ENCODE measurements around the gene ACKR2.
A peak's percentile ranks its signal among the peaks of the same experiment; 100 is the strongest.
"Not testable (repeated sequence)": the region's sequence is repeated elsewhere in the genome, so short reads cannot be mapped to it uniquely, and the experiment has no call there.

Gene ACKR2

DNA sequence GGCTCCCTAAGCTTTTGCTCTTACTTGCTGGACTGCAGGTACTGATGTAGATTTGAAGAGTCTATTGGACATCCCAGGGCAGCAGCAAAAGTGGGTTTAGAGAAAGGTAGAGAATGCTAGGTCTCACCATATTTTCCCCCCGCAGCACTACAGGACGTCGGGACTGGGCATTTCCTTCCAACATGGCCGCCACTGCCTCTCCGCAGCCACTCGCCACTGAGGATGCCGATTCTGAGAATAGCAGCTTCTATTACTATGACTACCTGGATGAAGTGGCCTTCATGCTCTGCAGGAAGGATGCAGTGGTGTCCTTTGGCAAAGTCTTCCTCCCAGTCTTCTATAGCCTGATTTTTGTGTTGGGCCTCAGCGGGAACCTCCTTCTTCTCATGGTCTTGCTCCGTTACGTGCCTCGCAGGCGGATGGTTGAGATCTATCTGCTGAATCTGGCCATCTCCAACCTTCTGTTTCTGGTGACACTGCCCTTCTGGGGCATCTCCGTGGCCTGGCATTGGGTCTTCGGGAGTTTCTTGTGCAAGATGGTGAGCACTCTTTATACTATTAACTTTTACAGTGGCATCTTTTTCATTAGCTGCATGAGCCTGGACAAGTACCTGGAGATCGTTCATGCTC, 55.2 kb downstream of the ACKR2 start:
- no peak for DNase-seq

DNA sequence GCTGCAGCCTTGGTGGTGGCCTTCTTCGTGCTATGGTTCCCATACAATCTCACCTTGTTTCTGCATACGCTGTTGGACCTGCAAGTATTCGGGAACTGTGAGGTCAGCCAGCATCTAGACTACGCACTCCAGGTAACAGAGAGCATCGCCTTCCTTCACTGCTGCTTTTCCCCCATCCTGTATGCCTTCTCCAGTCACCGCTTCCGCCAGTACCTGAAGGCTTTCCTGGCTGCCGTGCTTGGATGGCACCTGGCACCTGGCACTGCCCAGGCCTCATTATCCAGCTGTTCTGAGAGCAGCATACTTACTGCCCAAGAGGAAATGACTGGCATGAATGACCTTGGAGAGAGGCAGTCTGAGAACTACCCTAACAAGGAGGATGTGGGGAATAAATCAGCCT, 56.0 kb downstream of the ACKR2 start:
- DNase-seq: no peak

DNA sequence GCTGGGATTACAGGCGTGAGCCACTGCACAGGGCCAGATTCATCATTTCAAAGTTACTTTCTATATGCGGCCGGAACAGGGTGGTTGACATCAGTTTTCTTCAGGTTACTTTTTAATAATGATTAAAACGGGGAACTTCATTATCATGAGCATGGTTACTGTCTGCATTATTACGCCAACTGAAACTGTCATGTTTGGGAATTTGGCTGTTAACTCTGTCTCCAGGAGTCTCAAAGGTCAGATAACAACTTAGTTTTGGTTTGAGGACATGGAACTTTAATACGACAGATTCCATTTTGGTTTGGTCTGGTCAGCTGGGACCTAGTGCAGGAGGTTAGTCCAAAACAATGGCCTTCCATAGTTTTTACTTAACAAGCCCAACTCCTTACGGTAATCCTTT, 57.9 kb downstream of the ACKR2 start:
- DNase-seq: no peak

DNA sequence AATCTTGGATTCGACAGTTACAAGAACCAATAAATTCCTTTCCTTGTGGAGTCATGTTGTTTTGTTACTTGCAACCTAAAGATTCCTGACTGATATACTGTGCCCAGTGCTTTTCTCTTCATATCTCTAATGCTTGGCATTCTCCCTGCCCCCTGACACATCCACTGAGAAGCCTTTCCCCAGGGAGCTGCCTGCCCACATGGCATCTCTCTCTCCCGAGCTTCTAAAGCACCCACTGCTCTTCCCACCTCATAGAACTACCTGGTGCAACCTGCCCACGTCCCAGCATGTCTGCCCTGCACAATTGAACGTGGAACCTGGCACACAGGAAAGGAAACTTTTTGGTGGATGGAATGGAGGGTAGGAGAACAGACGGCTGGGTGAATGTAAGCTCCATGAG, 59.6 kb downstream of the ACKR2 start:
- no peak for DNase-seq

DNA sequence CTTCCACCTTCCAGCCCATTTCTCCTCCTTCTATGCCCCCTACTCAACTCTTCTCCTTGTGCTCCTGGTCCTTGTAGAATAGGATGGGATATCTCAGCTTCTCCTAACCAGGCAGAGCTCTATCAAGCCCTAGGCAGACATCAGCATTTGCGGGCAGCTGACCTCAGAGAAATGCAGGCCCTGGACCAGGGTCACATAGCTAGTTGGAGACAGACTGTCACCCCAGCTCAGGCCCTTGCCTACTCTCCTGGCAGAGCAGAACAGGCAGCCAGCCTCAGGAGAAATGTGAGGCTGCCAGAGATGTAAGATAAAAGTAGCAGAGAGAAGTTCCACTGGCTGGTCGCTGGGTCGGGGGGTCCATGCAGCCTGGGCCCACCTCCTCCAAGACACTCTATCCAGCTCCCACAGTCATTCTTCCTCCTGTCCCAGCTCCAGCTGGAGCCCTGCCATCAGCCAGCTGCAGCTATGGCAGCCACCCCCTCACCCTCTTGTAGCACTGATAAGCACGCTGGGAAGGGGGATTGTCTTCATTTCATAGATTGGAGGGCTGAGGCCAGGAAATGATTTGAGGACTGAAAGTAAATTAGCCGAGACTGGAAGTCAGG, 62.4 kb downstream of the ACKR2 start:
- DNase-seq: no peak

DNA sequence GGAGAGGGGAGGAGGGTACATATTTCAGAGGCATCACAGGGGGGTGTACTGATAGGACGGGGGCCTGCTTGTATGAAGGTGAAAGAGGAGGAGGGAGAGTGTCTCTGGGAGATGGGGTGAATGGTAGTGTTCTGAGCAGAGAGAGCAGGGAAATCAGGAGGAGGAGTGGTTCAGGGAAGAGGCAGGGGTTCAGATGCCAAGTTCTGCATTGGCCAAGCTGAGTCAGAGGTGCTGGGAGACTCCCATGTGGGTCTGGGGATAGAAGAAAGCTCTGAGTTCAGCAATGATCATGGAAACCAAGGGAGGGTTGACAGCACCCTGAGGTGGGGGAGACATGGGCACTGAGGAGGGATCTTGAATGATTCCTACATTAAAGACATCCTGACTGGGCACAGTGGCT, 63.5 kb downstream of the ACKR2 start:
- DNase-seq: no peak

DNA sequence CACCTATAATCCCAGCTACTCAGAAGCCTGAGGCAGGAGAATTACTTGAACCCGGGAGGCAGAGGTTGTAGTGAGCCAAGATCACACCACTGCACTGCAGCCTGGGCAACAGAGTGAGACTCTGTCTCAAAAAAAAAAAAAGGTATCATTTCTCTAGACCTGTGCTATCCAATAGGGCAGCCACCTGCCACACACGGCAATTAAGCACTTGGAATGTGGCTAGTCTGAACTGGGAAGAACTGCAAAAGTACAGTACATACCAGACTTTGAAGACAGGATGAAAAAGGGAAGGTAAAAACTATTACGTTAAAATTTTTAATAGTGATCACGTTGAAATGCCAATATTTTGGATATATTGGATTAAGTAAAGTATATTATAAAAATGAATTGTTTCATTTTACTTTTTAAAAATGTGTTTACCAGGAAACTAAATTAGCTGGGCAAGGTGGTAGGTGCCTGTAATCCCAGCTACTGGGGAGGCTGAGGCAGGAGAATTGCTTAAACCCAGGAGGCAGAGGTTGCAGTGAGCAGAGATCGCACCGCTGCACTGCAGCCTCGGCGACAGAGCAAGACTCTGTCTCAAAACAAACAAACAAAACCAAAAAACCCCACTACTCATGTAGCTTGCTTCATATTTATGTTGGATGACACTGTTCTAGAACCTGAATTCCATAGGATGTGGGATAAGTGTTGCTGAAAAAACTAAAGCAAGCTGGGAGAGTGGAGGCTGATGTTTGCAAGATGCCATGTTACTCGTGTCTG, 64.2 kb downstream of the ACKR2 start:
- no peak for DNase-seq

DNA sequence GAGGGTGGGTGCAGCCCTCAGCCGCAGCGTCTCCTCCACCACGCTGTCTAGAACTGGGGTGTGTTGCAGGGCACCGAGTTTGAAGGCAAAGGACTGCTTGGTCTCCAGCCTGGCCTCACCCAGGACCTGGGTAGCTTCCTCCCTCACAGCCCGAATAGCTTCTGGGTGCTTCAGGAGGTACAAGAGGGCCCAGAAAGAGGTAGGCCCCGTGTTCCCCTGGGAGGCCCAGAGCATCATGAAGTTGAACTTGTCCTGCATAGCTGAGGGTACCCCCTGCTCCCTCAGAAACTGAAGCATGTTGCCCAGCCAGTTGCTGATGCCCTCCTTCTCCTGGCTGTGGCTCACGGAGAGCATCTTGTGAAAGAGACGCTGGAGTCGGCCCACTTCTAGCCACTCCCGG, 65.5 kb downstream of the ACKR2 start:
- DNase-seq: no peak

DNA sequence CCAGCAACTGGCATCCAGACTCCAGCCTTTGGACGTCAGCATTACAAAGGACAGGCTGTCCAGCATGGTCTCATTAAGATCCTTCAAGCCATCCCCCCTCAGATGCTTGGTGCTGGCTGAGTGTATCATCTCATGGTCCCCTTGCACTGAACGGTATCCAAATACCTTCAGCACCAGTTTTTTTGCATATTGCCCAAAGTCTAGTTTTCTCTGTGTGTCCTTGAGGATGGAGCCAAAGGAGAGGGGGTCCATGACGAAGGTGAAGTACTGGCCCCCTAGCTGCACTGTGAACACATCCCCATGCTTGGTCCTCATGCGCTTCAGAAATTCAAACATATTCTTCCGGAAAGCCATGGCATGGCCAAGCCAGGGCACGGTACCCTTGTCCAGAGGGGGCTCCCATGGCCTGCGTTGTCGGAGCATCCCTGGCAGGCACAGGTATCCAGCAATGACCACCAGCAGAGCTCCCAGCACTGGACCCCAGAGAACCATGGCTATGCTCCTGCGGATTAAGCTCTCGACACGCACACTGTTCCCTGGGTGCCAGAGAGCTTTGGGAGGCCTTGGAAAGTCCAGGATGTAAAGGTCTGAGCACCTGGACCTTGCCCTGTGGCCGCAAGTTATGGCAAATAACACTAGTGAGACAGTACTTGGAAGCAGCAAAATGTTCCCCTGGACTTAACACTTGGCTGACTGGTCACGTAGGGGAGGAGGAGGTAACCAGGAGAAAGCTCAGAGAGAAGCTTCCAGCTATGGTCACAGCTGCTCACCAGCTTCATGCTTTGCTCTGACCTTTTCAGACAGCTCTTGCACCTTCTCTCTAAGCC, 66.3 kb downstream of the ACKR2 start, which contains the start of gene CYP8B1:
Gene CYP8B1, minus strand, starts transcription at position 555 of the 827 bp plus-strand sequence. Its CDS starts 63 bp downstream, at position 492.
- no peak for DNase-seq

DNA sequence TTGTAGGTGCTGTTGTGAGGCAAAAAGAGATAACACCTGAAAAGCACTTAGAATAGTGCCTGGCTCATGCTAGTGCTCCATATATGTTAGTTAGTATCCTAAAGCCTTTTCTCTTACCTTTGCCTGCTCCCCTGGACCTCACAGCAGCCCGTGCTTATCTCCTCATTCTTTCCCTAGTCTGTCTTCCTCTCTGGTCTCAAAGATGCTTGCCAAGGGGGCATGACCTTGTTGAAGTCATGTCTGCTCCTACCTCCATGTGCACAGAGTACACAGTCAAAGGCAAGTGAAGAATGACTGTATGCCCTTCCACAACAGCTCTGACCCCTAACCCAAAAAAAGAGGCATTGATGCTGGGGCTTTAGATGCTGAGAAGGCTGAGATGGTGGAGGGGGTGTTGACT, 67.2 kb downstream of the ACKR2 start:
- no peak for DNase-seq

DNA sequence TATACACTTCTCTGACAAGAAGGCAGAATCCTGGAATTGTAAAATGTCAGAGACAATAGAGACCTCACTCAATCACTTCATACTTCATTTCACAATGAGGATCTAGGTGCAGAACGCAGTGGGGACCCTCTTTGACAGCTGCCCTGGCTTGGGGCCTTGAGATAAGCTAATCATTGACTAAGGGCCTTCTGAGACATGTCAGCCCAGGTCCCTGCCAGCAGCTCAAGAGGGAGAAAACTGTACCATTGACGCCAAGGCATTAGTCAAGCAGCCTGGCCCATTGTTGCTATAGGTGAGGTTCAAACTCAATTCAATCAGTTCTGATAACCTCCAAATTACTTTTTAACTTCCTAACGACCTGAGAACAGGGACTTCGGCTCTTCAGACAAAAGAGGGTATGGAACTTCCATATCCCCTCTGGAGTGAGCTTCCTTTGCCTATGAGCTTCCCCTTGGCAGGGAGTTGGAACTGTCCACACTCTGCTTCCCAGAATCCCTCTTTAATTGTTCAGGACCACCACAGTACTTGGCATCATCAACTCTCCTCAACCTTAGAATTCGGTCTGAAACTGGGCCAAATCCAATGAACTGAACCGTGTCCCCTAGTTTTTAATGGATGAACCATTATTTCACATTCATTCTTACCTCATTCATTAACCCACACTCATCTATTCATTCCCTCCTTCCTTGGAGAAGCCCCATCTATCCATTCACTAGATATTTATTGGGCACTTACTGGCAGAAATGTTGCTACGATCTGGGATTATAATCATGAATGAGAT, 67.9 kb downstream of the ACKR2 start:
- no peak for DNase-seq

DNA sequence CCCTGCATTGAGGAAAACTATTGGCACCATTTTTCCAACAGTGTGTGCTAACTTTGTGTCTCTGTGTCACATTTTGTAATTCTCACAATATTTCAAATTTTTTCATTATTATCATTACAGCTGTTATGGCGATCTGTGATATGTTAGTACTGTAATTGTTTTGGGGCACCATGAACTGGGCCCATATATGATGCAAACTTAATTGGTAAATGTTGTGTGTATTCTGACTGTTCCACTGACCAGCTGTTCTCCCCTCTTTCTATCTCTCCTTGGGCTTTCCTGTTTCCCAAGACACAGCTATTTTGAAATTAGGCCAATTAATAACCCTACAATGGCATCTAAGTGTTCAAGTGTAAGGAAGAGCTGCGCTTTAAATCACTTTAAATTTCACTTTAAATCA, 68.6 kb downstream of the ACKR2 start:
- DNase-seq: no peak

DNA sequence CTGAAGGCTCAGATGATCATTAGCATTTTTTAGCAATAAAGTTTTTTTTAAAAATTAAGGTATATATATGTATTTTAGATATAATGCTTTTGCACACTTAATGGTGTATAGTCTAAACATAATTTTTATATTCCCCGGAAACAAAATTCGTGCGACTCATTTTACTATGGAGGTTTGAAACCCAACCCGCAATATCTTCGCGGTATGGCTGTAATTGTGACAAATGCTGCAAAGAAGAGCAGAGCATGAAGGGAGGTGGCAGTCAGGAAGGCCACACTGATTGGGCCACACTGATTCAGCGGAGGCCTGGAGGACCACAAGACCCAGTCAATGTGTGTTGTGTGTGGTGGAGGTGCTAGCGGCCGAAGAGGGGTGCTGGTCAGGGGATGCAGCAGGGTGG, 70.9 kb downstream of the ACKR2 start:
- DNase-seq: no peak

DNA sequence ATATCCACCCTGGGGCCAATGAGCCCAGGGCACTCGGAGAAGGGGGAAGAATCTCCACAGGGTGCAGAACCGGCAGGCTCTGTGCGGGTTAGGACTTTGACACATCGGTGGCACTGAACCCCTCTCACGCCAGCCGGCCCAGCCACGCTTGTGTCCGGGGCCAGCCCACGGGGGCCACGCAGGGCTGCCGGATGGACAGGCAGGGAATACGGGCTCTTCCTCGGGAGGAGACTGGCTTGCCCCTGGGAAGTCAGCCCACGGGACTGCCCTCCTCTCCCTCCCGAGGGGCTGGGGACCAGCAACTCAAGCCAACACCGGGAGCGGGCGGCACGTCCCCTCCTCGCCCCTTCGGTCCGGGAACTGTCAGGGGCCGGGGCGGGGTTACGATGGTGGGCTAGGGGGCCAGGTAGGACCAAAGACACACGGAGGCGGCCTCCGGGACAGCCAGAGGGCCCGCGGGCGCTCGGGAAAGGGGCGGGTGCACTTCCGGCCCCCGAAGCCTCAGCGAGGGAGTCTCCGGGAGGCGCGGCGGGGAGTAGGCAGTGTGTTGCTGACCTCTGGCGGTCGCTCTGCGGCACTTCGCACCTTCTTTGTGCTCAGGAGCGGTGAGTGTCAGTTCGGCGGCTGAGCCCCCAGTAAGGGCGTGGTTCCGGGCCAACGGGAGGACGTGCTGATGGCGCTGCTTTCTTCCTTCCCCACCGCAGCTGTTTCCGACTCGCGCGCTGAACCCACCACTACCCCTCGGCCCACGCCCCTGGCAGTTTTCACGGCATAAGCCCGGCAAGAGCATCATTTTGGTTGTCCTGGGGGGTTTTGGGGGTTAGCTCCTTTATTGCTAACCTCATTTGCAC, 71.6 kb downstream of the ACKR2 start:
- DNase-seq: peak in 1 of 2 experiments; percentile 34

DNA sequence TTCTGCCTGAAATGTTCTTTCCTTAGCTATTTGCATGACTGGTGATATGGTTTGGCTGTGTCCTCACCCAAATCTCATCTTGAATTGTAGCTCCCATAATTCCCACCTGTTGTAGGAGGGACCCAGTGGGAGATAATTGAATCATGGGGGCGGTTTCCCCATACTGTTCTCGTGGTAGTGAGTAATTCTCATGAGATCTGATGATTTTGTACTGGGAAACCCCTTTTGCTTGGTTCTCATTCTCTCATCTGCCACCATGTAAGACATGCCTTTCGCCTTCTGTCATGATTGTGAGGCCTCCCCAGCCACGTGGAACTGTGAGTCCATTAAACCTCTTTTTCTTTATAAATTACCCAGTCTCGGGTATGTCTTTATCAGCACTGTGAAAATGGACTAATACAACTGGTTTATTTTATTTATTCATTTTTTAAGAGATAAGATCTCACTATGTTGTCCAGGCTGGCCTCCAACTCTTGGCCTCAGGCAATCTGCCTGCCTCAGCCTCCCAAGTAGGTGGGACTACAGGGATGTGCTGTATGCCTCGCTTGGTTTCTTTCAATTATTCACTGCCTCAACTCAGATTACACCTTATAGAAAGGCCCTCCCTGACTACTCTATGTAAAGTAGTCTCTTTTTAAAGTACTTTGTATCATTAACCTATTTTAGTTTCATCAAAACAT, 74.1 kb downstream of the ACKR2 start:
- not testable (repeated sequence) for DNase-seq

DNA sequence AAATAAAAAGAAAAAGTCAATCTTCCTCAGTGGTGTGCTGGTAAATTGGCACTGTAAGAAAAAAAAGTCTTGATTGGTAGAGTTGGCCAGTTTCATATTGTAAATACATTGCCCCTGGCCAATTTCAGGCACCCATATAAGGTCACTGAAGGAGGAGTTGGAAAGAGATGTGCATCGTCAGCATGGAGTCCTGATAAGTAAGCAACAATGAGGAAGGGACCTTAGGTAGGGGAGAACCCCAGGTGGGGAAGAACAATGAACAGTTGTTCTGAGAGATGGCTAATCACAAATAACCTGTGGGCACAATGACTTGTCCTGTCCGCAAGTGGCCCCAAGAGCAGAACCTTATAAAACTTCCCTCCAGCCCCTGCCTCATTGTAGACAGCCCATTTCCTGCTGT, 75.1 kb downstream of the ACKR2 start:
- DNase-seq: no peak

DNA sequence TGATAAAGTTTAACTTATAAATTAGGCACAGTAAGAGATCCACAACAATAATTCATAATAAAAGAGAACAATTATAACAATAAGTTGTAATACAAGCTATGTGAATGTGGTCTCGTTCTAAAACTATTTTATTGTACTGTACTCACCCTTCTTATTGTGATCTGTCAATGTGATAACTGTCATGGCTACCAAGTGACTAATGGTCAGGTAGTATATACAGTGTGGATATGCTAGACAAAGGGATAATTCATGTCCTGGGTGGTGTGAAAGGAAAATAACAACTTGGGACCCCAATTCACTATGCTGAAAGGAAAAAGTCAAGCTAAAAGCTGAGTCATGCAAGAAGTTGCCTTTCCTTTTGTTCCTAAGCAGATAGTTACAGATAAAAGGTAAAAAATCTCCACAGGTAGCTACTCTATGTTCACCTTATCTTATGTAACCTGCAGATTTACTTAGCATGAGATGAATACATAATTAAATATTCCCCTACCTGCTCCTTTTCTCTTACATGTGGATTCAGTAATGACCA, 77.1 kb downstream of the ACKR2 start:
- no peak for DNase-seq

DNA sequence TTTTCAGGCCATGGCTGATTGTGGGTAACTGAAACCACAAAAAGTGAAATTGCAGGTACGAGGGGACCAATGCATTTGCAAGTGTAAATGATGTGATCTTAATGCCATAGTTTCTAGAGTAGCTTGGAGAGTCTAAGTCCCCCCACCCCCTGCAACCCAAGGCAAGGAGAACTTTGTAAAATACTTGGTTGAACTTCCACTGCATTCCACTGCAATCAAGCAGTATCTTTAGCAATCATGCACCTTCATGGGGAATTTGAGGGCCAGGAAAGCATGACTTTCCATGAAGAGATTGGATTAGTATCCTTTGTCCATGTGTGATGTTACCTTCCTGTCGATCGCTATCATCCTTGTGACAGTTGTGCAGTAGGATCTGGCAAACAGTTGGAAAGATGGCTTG, 77.8 kb downstream of the ACKR2 start:
- no peak for DNase-seq

DNA sequence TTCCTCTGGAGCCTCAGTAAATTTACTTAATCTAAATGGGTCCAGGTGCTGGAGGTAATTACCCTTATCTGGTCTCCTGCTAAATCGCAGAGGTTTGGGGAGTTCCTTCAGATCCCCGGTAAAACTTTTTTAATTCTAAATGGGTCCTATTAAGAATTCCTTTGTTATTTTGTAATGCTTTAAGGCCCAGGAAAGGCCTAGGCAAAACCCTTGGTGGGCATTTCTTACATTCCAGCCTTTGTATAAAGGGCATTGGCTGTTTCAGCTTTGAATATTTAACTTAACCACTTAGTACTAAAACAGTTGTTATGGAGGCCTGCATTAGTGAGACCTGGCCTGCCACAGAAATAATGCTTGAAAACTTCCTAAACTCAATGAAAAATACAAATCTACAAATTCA, 81.8 kb downstream of the ACKR2 start:
- no peak for DNase-seq

DNA sequence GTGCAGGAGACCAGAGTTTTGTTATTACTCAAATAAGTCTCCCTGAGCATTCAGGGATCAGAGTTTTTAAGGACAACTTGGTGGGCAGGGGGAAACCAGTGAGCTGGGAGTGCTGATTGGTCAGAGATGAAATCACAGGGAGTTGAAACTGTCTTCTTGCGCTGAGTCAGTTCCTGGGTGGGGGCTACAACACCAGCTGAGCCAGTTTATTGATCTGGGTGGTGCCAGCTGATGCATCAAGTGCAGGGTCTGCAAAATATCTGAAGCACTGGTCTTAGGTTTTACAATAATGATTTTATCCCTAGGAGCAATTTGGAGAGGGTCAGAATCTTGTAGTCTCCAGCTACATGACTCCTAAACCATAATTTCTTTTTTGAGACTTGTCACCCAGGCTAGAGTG, 82.9 kb downstream of the ACKR2 start:
- DNase-seq: no peak

DNA sequence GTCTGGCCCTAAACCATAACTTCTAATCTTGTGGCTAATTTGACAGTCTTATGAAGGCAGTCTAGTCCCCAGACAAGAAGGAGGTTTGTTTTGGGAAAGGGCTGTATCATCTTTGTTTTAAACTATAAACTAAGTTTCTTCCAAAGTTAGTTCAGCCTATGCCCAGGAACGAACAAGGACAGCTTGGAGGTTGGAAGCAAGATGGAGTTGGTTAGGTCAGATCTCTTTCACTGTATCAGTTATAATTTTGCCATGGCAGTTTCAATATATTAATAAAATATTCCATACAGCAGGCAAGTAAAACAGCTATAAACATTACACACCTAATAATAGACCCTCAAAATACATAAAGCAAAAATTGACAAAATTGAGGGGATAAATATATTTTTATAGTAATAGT, 83.6 kb downstream of the ACKR2 start:
- no peak for DNase-seq

Data from NCI-H187 (cell line).